VCaP (cell line): ENCODE measurements around the gene SLC45A3.
A peak's percentile ranks its signal among the peaks of the same experiment; 100 is the strongest.

Source experiments
- H3K27ac ChIP-seq: fragments of 450-650 bp; 2 replicates; pipeline ENCODE4 v1.5.1; 2017
- TF ChIP-seq, protein P1 (sequence below): fragments of 450-650 bp; conservative IDR thresholded peaks from 2 replicates; pipeline ENCODE4 v1.5.1; 2017; ENCODE audit warnings: mild to moderate bottlenecking, moderate library complexity

Gene SLC45A3

DNA sequence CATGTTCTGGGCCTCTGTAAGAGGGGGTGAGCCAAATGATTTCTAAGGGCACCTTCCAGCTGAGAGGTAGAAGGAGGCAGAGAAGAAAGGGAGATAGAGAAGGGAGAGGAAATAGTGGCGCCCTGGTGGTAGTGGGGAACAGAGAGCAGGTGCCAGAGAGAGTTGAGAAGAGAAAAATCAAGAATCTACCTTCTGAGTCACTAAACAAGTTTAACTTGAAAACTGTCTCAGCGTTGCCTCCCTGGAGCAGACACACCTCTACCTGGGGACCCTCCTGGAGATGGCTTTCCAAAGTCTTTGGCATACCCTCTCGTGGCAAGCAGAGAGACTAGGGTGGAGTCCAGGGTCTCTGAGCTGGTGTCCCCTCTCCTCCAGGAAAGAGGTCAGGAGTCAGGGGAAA, 1.1 kb upstream of the SLC45A3 start:
- H3K27ac ChIP-seq, result peak overlapping the region; percentile 88

DNA sequence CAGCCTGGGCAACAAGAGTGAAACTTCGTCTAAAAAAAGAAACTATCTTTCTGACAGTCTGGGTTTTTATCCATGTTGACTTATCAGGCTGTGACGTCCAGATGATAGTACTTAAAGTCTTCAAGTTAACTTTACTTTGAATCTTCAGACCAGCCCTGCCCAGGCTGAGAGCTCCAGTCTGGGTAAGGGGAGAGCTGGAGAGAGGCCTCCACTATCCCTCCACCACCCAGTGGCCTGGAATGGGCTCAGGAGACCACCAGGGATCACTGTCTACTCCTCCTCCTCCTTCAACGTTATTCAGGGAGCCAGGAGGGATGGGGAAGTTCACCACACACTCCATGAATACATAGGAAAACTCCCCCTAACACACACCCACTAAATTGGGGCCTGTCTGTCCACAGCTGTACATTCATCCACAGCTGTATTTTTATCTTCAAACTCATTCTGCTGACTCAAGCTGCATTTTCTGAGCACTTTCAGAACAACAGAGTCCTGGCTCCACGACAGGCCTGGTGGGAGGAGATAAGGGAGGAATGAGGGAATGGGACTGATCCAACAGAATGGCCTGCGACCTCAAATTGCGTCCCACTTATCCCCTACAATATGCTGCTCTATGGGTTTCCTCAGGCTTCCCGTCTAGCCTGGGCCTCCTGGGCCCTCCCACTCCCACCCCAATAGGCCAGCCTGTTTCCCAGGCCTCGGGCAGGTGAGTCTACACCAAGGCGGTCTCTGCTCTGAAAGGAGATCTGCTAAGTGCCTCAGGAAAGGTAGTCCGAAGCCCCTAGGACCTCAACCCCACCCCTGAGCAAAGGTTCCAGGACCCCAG, 1.8 kb downstream of the SLC45A3 start:
- peak overlapping the region; percentile 88 for H3K27ac ChIP-seq
- TF ChIP-seq, protein P1, sequence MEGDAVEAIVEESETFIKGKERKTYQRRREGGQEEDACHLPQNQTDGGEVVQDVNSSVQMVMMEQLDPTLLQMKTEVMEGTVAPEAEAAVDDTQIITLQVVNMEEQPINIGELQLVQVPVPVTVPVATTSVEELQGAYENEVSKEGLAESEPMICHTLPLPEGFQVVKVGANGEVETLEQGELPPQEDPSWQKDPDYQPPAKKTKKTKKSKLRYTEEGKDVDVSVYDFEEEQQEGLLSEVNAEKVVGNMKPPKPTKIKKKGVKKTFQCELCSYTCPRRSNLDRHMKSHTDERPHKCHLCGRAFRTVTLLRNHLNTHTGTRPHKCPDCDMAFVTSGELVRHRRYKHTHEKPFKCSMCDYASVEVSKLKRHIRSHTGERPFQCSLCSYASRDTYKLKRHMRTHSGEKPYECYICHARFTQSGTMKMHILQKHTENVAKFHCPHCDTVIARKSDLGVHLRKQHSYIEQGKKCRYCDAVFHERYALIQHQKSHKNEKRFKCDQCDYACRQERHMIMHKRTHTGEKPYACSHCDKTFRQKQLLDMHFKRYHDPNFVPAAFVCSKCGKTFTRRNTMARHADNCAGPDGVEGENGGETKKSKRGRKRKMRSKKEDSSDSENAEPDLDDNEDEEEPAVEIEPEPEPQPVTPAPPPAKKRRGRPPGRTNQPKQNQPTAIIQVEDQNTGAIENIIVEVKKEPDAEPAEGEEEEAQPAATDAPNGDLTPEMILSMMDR, result no peak

More for the DNA sequence above, 1.1 kb upstream of the SLC45A3 start:
- TF ChIP-seq, protein P1, result no peak

DNA sequence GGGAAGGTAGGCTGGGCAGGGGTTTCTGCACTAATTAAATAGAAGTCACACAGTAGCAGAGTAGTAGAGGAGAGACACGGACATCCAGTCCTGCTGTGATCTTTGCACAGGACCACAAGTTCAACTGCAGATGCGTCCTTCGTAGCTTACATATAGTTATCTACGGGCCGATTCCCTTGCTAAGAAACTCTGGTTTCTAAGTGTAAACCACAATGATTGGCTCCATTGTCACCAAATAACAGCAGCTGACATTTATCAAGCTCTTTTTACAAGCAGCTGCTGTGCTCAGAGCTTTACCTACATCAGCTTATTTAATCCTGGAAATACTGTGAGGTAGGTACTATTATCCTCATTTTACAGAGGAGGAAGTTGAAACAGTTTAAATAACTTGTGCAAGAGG, 3.1 kb downstream of the SLC45A3 start:
- TF ChIP-seq, protein P1, result no peak
- peak overlapping the region; percentile 88 for H3K27ac ChIP-seq

DNA sequence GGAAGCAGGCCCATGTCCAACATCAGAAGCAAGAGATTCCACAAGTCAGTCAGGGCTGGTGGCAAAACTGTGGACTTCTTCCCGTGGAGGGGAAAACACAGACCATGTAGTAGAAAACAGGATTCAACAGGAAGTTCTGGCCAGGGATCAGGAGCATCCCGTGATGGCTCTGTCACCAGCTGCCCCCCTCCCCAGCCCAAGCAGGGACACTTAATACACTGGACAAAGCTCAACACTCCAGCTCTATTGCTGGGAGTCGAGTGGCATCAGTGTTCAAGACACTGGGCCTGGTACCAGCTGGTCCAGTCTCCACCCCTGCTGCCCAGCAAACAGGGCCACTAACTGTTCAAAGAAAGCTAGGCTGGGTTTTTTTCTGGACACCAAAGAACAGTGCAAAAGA, 3.7 kb downstream of the SLC45A3 start:
- peak overlapping the region; percentile 88 for H3K27ac ChIP-seq
- TF ChIP-seq, protein P1, result no peak

DNA sequence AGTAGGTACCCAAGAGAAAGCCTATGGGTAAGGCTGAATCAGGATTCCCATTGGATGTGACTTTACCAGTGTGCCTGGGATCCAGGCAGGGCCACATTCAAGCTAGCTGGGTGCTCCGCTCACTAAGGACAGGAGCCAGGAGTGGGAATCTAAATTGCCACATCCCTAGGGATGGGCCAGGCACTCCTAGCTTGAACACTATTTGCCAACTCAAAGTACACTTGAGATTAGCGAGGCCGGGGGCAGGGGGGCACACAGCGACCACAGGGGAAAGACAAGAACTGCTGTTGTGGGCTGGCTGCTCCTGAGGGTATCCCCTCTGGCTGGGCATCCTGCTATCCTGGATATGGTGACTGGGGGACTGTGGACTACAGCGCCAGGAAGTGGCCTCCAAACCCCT, 4.3 kb downstream of the SLC45A3 start:
- H3K27ac ChIP-seq, result peak overlapping the region; percentile 88

DNA sequence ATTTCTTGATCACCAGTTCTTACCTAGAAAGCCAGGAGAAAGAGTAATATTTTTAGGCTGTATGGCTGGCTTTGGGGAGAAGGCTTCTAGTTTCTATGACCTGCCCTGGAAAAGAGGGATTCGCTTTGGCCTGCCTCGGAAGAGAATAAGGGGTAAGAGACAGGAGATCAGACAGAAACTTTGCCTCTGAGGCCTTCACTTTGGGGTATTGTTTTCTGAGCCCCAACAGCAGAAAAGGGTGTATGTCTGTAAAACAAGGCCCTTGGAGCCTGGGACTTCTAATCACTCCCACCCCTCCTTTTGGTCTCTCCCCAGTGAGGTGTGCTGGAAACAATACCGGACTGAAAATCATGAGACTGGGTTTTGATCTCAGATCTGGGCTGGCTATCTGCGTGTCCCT, 5.1 kb downstream of the SLC45A3 start:
- TF ChIP-seq, protein P1, result no peak
- H3K27ac ChIP-seq, result peak overlapping the region; percentile 88

More for the DNA sequence above, 4.3 kb downstream of the SLC45A3 start:
- TF ChIP-seq, protein P1, result no peak

DNA sequence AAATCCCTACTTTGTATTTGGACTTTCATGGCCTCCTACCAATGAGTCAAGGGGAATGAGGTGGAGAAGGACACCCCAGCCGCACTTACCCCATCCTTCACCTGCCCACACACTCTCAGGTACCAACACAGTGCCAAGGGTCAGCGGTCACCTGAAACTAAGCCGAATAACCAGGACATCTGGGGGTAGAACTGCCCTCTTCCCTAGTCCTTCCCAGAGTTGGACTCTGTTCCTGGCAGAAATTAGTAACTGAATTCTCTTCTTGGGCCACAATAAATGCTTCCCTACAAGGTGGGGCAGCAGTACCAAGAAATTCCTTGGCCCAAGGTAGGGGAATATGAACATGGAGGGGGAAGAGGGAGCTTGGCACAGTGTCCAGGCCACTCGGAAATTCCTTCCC, 7.3 kb downstream of the SLC45A3 start:
- peak overlapping the region; percentile 88 for H3K27ac ChIP-seq
- TF ChIP-seq, protein P1, result no peak
